Ramos (cell line): ENCODE measurements around the gene CYP2S1.
"Not testable (repeated sequence)": the region's sequence is repeated elsewhere in the genome, so short reads cannot be mapped to it uniquely, and the experiment has no call there.

Experiments
- in situ Hi-C: fragments of 300-500 bp; cut with MboI; formaldehyde crosslinking; loops from one replicate; pipeline ENCODE4 v1.14.3; 2022; ENCODE audit warnings: low sequenced_read_pairs; ENCODE audit not compliant: unreplicated experiment

CYP2S1 gene, protein sequence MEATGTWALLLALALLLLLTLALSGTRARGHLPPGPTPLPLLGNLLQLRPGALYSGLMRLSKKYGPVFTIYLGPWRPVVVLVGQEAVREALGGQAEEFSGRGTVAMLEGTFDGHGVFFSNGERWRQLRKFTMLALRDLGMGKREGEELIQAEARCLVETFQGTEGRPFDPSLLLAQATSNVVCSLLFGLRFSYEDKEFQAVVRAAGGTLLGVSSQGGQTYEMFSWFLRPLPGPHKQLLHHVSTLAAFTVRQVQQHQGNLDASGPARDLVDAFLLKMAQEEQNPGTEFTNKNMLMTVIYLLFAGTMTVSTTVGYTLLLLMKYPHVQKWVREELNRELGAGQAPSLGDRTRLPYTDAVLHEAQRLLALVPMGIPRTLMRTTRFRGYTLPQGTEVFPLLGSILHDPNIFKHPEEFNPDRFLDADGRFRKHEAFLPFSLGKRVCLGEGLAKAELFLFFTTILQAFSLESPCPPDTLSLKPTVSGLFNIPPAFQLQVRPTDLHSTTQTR

DNA sequence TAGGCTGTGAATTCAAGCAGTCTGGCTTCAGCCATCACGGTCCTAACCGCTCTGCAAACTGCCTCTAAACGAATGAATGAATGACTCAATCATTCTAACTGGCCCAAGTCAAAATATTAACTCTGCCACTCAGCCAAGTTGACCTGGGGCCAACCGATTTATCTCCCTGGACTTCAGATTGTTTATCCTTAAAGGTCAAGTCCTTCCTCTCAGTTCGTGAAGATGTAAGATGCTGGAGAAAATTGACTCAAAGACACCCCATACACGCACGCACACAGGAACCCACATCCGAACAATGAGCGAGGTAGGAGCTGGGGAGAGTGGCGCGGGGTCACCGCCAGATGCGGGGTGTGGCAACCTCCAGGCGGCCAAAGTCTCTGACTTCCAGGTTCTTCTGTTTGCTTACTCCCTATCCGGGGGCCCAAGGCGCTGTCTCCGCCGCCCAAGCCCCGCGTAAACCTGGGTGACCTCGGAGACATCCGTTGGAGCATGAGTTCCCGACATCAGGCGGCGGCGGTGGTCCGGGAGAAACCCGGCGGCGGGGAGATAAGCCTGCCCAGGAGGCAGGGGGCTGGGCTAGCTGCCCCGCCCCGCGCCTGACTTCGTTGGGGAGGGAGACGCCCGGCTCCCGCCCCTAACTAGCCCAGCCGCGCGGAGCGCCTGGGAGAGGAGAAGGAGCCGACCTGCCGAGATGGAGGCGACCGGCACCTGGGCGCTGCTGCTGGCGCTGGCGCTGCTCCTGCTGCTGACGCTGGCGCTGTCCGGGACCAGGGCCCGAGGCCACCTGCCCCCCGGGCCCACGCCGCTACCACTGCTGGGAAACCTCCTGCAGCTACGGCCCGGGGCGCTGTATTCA lies at the start of gene CYP2S1:
Gene CYP2S1 (plus strand): TSS at position 646 of the 856 bp plus-strand sequence. CDS start 46 bp downstream, at position 692.
- in situ Hi-C loops, result no loop called here

DNA sequence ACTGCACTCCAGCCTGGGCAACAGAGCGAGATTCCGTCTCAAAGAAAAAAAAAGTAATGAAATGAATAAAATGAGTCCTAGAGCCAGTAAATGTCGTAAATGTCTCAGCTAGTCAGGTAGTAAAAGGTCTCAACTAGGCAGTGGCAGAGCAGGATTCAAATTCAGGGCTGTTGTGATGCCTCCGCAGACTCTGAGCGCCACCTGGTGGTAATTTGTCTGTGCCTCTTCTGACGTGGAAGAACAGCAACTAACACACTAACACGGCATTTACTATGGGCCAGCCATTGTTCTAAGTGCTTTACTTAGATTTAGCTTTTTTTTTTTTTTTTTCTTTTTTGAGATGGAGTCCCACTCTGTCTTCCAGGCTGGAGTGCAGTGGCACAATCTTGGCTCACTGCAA lies 48.6 kb upstream of the CYP2S1 start:
- in situ Hi-C loops, result loop anchor here (10.0 kb wide), 2 partner anchors 170 to 490 kb away; no protein-coding TSS in a partner anchor

DNA sequence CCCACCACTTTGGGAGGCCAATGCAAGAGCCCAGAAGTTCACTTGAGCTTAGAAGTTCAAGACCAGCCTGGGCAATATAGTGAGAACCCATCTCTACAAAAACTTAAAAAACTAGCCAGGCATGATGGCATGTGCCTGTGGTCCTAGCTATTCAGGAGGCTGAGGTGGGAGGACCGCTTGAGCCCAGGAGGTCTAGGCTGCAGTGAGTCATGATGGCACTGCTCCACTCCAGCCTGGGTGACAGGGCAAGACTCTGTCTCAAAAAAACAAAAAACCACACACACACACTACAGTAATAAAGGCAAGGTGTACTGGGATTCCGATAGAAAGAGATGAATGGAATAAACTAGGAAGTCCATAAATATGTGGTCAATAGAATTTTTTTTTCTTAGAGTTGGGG lies 43.2 kb upstream of the CYP2S1 start:
- in situ Hi-C loops, result loop anchor here (10.0 kb wide), 2 partner anchors 175 to 495 kb away; no protein-coding TSS in a partner anchor

DNA sequence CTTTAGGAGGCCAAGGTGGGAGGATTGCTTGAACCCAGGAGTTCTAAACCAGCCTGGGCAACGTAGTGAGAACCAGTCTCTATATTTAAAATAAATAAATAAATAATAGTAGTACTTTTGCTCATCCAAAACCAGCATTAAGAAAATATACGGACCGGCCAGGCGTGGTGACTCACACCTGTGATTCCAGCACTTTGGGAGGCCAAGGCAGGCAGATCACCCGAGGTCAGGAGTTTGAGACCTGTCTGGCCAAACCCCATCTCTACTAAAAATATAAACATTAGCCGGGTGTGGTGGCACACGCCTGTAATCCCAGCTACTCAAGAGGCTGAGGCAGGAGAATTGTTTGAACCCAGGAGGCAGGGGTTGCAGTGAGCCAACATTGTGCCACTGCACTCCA lies 42.0 kb upstream of the CYP2S1 start:
- in situ Hi-C loops, result not testable (repeated sequence)

DNA sequence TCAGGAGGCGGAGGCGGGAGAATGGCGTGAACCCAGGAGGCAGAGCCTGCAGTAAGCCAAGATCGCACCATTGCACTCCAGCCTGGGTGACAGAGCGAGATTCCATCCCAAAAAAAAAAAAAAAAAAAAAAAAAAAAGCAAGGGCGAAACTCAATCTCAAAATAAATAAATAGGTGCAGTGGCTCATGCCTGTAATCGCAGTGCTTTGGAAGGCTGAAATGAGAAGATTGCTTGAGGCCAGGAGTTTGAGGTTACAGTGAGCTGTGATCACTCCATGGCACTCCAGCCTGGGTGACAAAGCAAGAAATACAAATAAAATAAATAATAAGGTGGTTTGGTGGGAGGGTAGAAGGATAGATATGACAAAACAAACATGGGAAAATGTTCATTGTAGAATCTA lies 39.0 kb upstream of the CYP2S1 start:
- in situ Hi-C loops, result no loop called here

- in situ Hi-C loops, result no loop called here
Observed at GRCh38 chr19:41156207-41156606, 36.8 kb upstream of the CYP2S1 start.

DNA sequence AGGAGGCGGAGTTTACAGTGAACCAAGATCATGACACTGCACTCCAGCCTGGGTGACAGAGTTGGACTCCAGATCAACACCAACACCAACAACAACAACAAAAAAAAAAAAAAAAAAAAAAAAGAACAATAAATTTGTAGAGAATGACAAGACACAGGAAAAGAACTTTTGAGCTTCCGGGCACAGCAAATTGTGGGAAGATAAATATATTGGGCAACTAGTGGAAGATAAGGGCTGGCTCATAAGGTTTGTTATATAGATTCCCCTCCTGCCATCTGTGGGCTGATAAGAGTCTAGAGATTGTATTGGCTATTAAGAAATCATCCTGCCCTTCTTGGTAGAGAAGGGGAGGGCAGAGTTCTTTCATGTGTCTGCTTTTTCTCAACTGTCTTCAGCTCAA lies 33.1 kb upstream of the CYP2S1 start:
- in situ Hi-C loops, result no loop called here

DNA sequence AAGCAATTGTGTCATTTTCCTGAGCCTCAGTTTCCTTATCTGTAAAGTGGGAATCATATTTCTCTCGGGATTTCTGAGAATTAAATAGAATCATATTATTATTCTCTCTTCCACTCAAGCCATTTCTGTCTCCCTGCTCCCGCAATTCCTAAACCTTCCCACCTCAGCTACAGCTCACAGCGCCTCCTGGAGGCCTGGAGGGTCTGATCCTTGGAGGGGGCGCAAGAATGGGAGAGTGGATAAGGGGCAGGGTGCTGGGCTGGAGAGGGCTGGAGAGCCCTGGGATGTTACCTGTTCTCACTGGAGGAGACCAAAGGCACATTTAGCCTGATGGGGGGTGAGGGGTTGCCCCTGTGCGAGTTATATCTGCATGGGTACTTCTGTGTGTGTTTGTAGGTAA lies 31.1 kb upstream of the CYP2S1 start:
- in situ Hi-C loops, result no loop called here

- in situ Hi-C loops, result no loop called here
Observed at GRCh38 chr19:41166944-41167804, 25.8 kb upstream of the CYP2S1 start.

- in situ Hi-C loops, result no loop called here
Observed at GRCh38 chr19:41172297-41173164, 20.5 kb upstream of the CYP2S1 start.

DNA sequence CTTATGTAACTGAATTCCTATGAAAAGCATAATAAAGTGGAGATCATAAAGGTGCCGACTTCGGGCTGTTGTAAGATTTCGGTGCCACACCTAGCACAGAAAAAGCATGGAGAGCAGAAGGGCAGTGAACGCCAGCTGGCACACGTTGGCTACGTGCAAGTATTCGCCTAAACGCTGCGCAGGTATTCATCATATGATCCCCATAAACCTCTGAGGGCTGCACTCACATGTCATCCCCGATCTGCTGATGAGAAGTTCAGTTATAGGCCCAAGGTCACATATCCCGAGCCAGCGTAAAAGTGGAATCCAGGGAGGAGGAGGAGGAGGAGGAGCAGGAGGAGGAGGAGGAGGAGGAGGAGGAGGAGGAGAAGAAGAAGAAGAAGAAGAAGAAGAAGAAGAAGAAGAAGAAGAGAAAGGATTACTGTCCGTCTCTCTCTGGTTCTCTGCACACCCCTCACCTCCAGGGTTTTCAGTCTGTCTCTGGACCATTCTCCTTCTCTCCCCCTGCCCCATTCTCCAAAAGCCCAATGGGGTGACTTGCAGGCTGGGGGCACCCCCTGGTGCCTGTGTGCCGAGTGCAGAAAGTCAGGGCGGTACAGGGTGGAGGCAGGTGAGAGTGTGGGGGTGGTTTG lies 18.6 kb upstream of the CYP2S1 start:
- in situ Hi-C loops, result no loop called here

GRCh38 chr19:41175801-41176777 lies 16.9 kb upstream of the CYP2S1 start:
- in situ Hi-C loops, result no loop called here

DNA sequence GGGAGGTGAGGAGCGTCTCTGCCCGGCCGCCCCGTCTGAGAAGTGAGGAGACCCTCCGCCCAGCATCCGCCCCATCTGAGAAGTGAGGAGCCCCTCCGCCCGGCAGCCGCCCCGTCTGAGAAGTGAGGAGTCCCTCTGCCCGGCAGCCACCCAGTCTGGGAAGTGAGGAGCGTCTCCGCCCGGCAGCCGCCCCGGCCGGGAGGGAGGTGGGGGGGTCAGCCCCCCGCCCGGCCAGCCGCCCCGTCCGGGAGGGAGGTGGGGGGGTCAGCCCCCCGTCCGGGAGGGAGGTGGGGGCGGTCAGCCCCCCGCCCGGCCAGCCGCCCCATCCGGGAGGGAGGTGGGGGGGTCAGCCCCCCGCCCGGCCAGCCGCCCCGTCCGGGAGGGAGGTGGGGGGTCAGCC lies 12.8 kb upstream of the CYP2S1 start:
- in situ Hi-C loops, result not testable (repeated sequence)

DNA sequence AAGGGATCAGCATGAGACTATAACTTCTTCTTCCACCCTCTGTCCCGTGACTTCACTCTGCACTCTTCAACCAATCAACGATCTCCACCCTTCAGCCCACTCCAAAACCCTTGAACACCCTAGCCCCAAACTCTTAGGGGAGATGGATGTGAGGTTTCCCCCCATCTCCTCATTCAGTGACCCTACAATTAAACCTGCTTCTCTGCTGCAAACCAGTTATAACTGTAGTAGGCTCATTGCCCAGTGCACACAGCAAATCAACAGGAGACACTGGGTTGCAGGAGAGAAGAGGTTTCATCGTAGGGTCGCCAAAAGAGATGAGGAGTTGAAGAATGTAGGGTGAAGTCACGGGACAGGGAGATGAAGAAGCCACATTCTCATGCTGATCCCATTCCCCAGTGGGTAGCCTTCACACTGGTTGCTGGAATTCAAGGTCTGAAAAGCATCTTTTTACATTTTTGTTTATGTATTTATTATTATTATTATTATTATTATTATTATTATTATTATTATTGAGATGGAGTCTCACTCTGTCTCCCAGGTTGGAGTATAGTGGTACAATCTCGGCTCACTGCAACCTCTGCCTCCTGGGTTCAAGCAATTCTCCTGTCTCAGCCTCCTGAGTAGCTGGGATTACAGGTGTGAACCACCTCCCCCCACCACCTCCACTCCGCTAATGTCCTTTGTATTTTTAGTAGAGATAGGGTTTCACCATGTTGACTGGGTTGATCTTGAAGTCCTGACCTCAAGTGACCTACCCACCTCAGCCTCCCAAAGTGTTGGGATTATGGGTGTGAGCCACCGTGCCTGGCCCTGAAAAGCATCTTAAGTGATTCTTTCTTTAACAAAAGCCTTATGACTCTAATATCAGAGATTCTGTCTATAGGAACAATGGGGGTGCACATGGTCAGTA lies 5.8 kb upstream of the CYP2S1 start:
- in situ Hi-C loops, result no loop called here

GRCh38 chr19:41187884-41188279 lies 5.1 kb upstream of the CYP2S1 start:
- in situ Hi-C loops, result no loop called here

- in situ Hi-C loops, result no loop called here
Observed at GRCh38 chr19:41189425-41190065, 3.5 kb upstream of the CYP2S1 start.
